CD14-positive monocyte (primary cell): Measurements from ENCODE around the gene SLC41A1. TPM values are rescaled to one million over a fixed set of nuclear protein-coding genes. Genes with fewer than 3 reads are reported as not detected.

Source experiments
- DNase-seq, 3 donors: peaks; one replicate each; pipeline ENCODE4 v3.0.0-alpha.2; 2011 to 2022
- H2AFZ ChIP-seq: 2 replicates; pipeline ENCODE4 v1.6.0; 2012; ENCODE audit warnings: mild to moderate bottlenecking, low read depth, low read length, inconsistent platforms; ENCODE audit not compliant: insufficient read depth, poor library complexity, severe bottlenecking
- H3K27ac ChIP-seq, 2 donors: 1 replicate in 1 of 2; 2 replicates in 1 of 2; pipeline ENCODE4 v1.5.1; 2012 to 2013; ENCODE audit warnings: low read length in 2 of 2, control low read depth in 1 of 2, inconsistent platforms in 1 of 2, low read depth in 1 of 2, mild to moderate bottlenecking in 1 of 2
- H3K27me3 ChIP-seq, 2 donors: one replicate each; pipeline versions ENCODE4 v1.6.0 to v1.6.1; 2011 to 2013; ENCODE audit warnings: low read length in 2 of 2; ENCODE audit not compliant: control insufficient read depth in 2 of 2, insufficient read depth in 2 of 2
- H3K36me3 ChIP-seq, 2 donors: replicated peaks in 1 of 2; 1 replicate in 1 of 2; 2 replicates in 1 of 2; pipeline versions ENCODE4 v1.5.1 to v1.6.1; 2012 to 2013; ENCODE audit warnings: low read length in 2 of 2, control low read depth in 1 of 2, inconsistent platforms in 1 of 2, mild to moderate bottlenecking in 1 of 2; ENCODE audit not compliant: insufficient read depth in 2 of 2, control insufficient read depth in 1 of 2
- H3K4me1 ChIP-seq, 2 donors: 1 replicate in 1 of 2; 2 replicates in 1 of 2; pipeline versions ENCODE4 v1.5.1 to v1.6.1; 2012 to 2013; ENCODE audit warnings: low read length in 2 of 2, control low read depth in 1 of 2, inconsistent platforms in 1 of 2, mild to moderate bottlenecking in 1 of 2, moderate library complexity in 1 of 2; ENCODE audit not compliant: insufficient read depth in 2 of 2, control insufficient read depth in 1 of 2
- H3K4me2 ChIP-seq: replicated peaks from 2 replicates; pipeline ENCODE3; 2012; ENCODE audit warnings: low read length, moderate library complexity, mild to moderate bottlenecking; ENCODE audit not compliant: poor library complexity, severe bottlenecking; ENCODE audit errors: extremely low read depth
- H3K4me3 ChIP-seq, 3 experiments: fragments of 200-600 bp in 1 of 3; sonication (generic) in 1 of 3; replicated peaks in 1 of 3; 1 replicate in 2 of 3; 2 replicates in 1 of 3; pipeline ENCODE4 v1.5.1; 2011 to 2013; ENCODE audit warnings: low read length in 3 of 3, mild to moderate bottlenecking in 3 of 3, control low read depth in 2 of 3, low read depth in 2 of 3, inconsistent platforms in 1 of 3, moderate library complexity in 1 of 3
- H3K79me2 ChIP-seq: 2 replicates; pipeline ENCODE4 v1.6.0; 2012; ENCODE audit warnings: mild to moderate bottlenecking, control low read depth, inconsistent platforms, low read length, moderate library complexity; ENCODE audit not compliant: insufficient read depth
- H3K9ac ChIP-seq: 2 replicates; pipeline ENCODE4 v1.6.0; 2017; ENCODE audit warnings: low read length, mild to moderate bottlenecking; ENCODE audit not compliant: insufficient read depth, poor library complexity, severe bottlenecking
- H3K9me3 ChIP-seq, 2 donors: replicated peaks in 1 of 2; 1 replicate in 1 of 2; 2 replicates in 1 of 2; pipeline versions ENCODE4 v1.5.1 to v1.6.1; 2012 to 2013; ENCODE audit warnings: low read length in 2 of 2, control low read depth in 1 of 2; ENCODE audit not compliant: control insufficient read depth in 1 of 2, insufficient read depth in 1 of 2
- H4K20me1 ChIP-seq: 2 replicates; pipeline ENCODE4 v1.6.0; 2012; ENCODE audit warnings: mild to moderate bottlenecking, low read length, control low read depth, moderate library complexity; ENCODE audit not compliant: insufficient read depth
- H3K27ac Mint-ChIP-seq, 7 donors: one replicate each; pipeline ENCODE4 v1.8.0; 2020; ENCODE audit warnings: mild to moderate bottlenecking in 7 of 7, mixed read lengths in 7 of 7, moderate library complexity in 6 of 7, inconsistent platforms in 2 of 7
- H3K27me3 Mint-ChIP-seq, 3 donors: one replicate each; pipeline ENCODE4 v1.8.0; 2021 to 2022; ENCODE audit warnings: low read depth in 3 of 3, mild to moderate bottlenecking in 3 of 3, mixed read lengths in 3 of 3, moderate library complexity in 3 of 3, inconsistent platforms in 1 of 3
- H3K36me3 Mint-ChIP-seq, 2 donors: one replicate each; pipeline ENCODE4 v1.8.0; 2020; ENCODE audit warnings: mixed read lengths in 2 of 2, inconsistent platforms in 1 of 2, mild to moderate bottlenecking in 1 of 2
- H3K4me1 Mint-ChIP-seq: one replicate; pipeline ENCODE4 v1.8.0; 2020; ENCODE audit warnings: mild to moderate bottlenecking, mixed read lengths
- H3K4me3 Mint-ChIP-seq, 2 donors: one replicate each; pipeline ENCODE4 v1.8.0; 2020; ENCODE audit warnings: mild to moderate bottlenecking in 2 of 2, mixed read lengths in 2 of 2, moderate library complexity in 1 of 2
- H3K9me3 Mint-ChIP-seq, 7 donors: one replicate each; pipeline ENCODE4 v1.8.0; 2020 to 2022; ENCODE audit warnings: mixed read lengths in 7 of 7, mild to moderate bottlenecking in 6 of 7, moderate library complexity in 6 of 7, inconsistent platforms in 2 of 7
- WGBS: methylation state at CpG from one replicate; pipeline ENCODE4 v1.1.5; 2013; ENCODE audit warnings: missing lambda C conversion rate; ENCODE audit not compliant: insufficient coverage; 5-methylcytosine and 5-hydroxymethylcytosine counted together
- intact Hi-C, 2 donors: fragments of 100-400 bp; cut with micrococcal nuclease; formaldehyde crosslinking; loops; one replicate each; pipeline versions ENCODE4 v1.15.0 to v1.15.1; 2023
- polyA plus RNA-seq, 3 donors: library from polyadenylated mRNA; depleted of rRNA in 1 of 3; unstranded in 2 of 3; stranded (reverse) in 1 of 3; fragments of 300-500 nt in 2 of 3; fragments of >200 nt in 1 of 3; fragmentation: Illumina TruSeq in 2 of 3; gene quantifications; 1 replicate in 2 of 3; 2 replicates in 1 of 3; pipeline ENCODE4 v1.2.3, GENCODE V29; 2012 to 2021
- TF ChIP-seq, protein P1 (sequence below): fragments of 200-600 bp; IDR thresholded peaks from one replicate; pipeline ENCODE4 v1.8.0; 2022; ENCODE audit warnings: antibody characterized with exemption, mild to moderate bottlenecking

The SLC41A1 gene
- polyA plus RNA-seq, 3 donors: 0.54 to 2.3 (median 1.1) TPM

DNA sequence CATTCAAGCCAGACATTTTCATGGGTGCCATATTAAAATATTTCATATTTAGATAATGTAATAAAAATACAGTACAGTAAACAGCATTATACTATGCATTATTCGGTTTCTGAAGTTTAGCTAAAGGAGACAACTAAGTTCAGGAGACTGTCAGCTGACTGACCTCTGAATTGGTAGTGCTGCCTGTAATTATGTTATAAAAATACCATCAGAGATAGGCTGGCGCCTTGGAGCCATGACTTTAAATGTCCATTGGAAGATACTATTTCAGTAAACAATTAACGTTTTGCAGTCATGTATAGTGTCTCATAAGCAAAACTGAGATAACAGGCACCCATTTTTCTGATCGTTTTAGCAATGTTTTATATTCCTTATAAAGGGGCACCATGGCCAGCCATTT, 26.4 kb downstream of the SLC41A1 start:
- Mint-ChIP-seq H3K36me3 (peaks cover 0 to 4% of the 10 kb centered on the region in 2 donors), H3K9me3 (no peaks in the 10 kb centered on the region), H3K4me1 (peaks cover 9% of the 10 kb centered on the region), H3K27ac (no peak overlapping the region), H3K27me3 (no peaks in the 10 kb centered on the region), H3K4me3 (no peak overlapping the region)
- no peak for DNase-seq
- H3K4me2 ChIP-seq: no peak overlapping the region
- WGBS: 100% methylated on average over 1 of the region's 4 CpGs
- H2AFZ ChIP-seq: no peak overlapping the region
- H3K27me3 ChIP-seq: no peaks in the 10 kb centered on the region
- H3K4me1 ChIP-seq: peaks cover 0 to 4% of the 10 kb centered on the region in 2 donors
- no peak overlapping the region for H3K27ac ChIP-seq
- no peaks in the 10 kb centered on the region for H3K36me3 ChIP-seq
- TF ChIP-seq, protein P1, sequence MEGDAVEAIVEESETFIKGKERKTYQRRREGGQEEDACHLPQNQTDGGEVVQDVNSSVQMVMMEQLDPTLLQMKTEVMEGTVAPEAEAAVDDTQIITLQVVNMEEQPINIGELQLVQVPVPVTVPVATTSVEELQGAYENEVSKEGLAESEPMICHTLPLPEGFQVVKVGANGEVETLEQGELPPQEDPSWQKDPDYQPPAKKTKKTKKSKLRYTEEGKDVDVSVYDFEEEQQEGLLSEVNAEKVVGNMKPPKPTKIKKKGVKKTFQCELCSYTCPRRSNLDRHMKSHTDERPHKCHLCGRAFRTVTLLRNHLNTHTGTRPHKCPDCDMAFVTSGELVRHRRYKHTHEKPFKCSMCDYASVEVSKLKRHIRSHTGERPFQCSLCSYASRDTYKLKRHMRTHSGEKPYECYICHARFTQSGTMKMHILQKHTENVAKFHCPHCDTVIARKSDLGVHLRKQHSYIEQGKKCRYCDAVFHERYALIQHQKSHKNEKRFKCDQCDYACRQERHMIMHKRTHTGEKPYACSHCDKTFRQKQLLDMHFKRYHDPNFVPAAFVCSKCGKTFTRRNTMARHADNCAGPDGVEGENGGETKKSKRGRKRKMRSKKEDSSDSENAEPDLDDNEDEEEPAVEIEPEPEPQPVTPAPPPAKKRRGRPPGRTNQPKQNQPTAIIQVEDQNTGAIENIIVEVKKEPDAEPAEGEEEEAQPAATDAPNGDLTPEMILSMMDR: no peak
- intact Hi-C loops: no loop called here
- H3K9me3 ChIP-seq: no peaks in the 10 kb centered on the region
- H3K4me3 ChIP-seq: no peak overlapping the region
- H3K79me2 ChIP-seq: no peaks in the 10 kb centered on the region
- H3K9ac ChIP-seq: no peak overlapping the region
- no peaks in the 10 kb centered on the region for H4K20me1 ChIP-seq

DNA sequence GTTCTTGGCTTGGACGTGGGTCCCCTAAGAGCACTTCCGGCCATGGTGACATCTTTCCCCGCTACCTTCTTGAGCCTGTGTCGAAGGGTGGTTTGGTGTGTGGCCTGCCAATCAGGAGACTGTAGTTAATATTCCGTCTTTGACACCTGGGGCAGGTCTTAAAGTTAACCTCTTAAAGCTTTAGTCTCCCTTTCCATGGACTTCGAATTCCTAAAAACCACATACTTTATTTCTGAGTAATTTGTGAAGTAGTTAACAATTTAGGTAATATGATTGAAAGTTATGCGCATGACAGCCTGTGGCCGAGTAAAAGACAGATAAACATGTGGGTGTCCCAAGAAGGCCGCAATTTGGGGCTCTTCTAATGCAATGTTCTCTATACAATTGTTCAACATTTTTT, 27.6 kb downstream of the SLC41A1 start:
- Mint-ChIP-seq H3K27ac (no peak overlapping the region), H3K4me1 (peaks cover 11% of the 10 kb centered on the region), H3K36me3 (peaks cover 0 to 2% of the 10 kb centered on the region in 2 donors), H3K4me3 (no peak overlapping the region), H3K9me3 (peaks cover 0 to under 1% (median 0%) of the 10 kb centered on the region in 7 donors), H3K27me3 (peaks cover 0 to under 1% (median 0%) of the 10 kb centered on the region in 3 donors)
- intact Hi-C loops: no loop called here
- H4K20me1 ChIP-seq: no peaks in the 10 kb centered on the region
- H3K79me2 ChIP-seq: no peaks in the 10 kb centered on the region
- no peak overlapping the region for H3K27ac ChIP-seq
- H3K4me2 ChIP-seq: no peak overlapping the region
- no peaks in the 10 kb centered on the region for H3K9me3 ChIP-seq
- no peak overlapping the region for H3K4me3 ChIP-seq
- 100% methylated on average over 3 of the region's 9 CpGs for WGBS
- H3K36me3 ChIP-seq: no peaks in the 10 kb centered on the region
- no peaks in the 10 kb centered on the region for H3K27me3 ChIP-seq
- DNase-seq: no peak
- no peak overlapping the region for H3K9ac ChIP-seq
- H3K4me1 ChIP-seq: peaks cover 0 to 4% of the 10 kb centered on the region in 2 donors
- TF ChIP-seq, protein P1: no peak
- H2AFZ ChIP-seq: no peak overlapping the region
